Measurements from ENCODE around the gene SERPING1. TPM values are rescaled to one million over a fixed set of nuclear protein-coding genes. Genes with fewer than 3 reads are reported as not detected.
A peak's percentile ranks its signal among the peaks of the same experiment; 100 is the strongest.

The SERPING1 gene
- polyA plus RNA-seq, 1 of the 3 experiments (the other 2 are of a cell fraction), result 4.5 TPM

GRCh38 chr11:57638005-57638781, 40.7 kb downstream of the SERPING1 start (continued):
- TF ChIP-seq MAX (IDR thresholded peaks at IDR 0.05; ENCODE audit: low read depth) (no peak; the same call in 1 of the 2 replicates), MXI1 (IDR thresholded peaks at IDR 0.05; ENCODE audit: low read depth, low read length) (no peak), TEAD4 (IDR thresholded peaks at IDR 0.05; ENCODE audit: borderline replicate concordance, insufficient read depth) (peak; percentile 88), GATA2 (CRISPR knock-in tag; IDR thresholded peaks at IDR 0.05) (no peak), USF1 (IDR thresholded peaks at IDR 0.05; ENCODE audit: borderline replicate concordance, low read depth) (no peak), MEF2A (IDR thresholded peaks at IDR 0.05; ENCODE audit: borderline replicate concordance, low read depth) (no peak), FOSL2 (IDR thresholded peaks at IDR 0.05; ENCODE audit: borderline replicate concordance, low read depth) (no peak), NRF1 (IDR thresholded peaks at IDR 0.05; ENCODE audit: low read depth, low read length) (no peak), TCF12 (IDR thresholded peaks at IDR 0.05) (no peak), CHD2 (IDR thresholded peaks at IDR 0.05; ENCODE audit: low read length, partially characterized antibody) (peak; percentile 51), USF2 (IDR thresholded peaks at IDR 0.05; ENCODE audit: borderline replicate concordance, low read depth, low read length) (no peak)

GRCh38 chr11:57638811-57639320, 41.4 kb downstream of the SERPING1 start:
- Histone ChIP-seq H4K20me1 (ENCODE audit: insufficient read depth) (peaks cover 29% of the 10 kb centered on the region), H3K9me3 (no peaks in the 10 kb centered on the region), H3K9ac (peak overlapping the region; percentile 99), H3K79me2 (ENCODE audit: insufficient read depth) (peaks cover 49% of the 10 kb centered on the region), H3K4me3 (ENCODE audit: low read depth in 2 of 2, low read length in 1 of 2) (peak overlapping the region; percentile 86 to 99), H3K9me2 (no peaks in the 10 kb centered on the region), H3F3A (replicated peaks; ENCODE audit: insufficient read depth) (peaks cover 5% of the 10 kb centered on the region), H3K27ac (ENCODE audit: low read depth in 2 of 2, low read length in 1 of 2) (peak overlapping the region; percentile 77 to 81), H3K36me3 (replicated peaks in 1 of 2; ENCODE audit: control insufficient read depth in 1 of 2, insufficient read depth in 2 of 2, low read length in 1 of 2) (peaks cover 0 to 3% of the 10 kb centered on the region in 2 experiments), H3K4me1 (ENCODE audit: control insufficient read depth in 1 of 2, insufficient read depth in 2 of 2, low read depth in 1 of 2, low read length in 1 of 2) (peaks cover 14 to 18% of the 10 kb centered on the region in 2 experiments; a peak in 3 of 4 replicates), H3K4me2 (peak overlapping the region; percentile 99), H3K27me3 (ENCODE audit: insufficient read depth) (no peaks in the 10 kb centered on the region), H2AFZ (ENCODE audit: low read depth) (peak overlapping the region; percentile 99; the same call in 1 of the 2 replicates)
- TF ChIP-seq EP300 (IDR thresholded peaks at IDR 0.05; ENCODE audit: borderline replicate concordance in 1 of 2, low read depth in 1 of 2, low read length in 1 of 2), result no peak
- TF ChIP-seq, protein P1, sequence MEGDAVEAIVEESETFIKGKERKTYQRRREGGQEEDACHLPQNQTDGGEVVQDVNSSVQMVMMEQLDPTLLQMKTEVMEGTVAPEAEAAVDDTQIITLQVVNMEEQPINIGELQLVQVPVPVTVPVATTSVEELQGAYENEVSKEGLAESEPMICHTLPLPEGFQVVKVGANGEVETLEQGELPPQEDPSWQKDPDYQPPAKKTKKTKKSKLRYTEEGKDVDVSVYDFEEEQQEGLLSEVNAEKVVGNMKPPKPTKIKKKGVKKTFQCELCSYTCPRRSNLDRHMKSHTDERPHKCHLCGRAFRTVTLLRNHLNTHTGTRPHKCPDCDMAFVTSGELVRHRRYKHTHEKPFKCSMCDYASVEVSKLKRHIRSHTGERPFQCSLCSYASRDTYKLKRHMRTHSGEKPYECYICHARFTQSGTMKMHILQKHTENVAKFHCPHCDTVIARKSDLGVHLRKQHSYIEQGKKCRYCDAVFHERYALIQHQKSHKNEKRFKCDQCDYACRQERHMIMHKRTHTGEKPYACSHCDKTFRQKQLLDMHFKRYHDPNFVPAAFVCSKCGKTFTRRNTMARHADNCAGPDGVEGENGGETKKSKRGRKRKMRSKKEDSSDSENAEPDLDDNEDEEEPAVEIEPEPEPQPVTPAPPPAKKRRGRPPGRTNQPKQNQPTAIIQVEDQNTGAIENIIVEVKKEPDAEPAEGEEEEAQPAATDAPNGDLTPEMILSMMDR (IDR thresholded peaks at IDR 0.05), result peak; percentile 18; the same call in 1 of the 2 replicates
- 0 out of 2 replicates have a peak, but pooled peaks have one; percentile 6 for TF ChIP-seq MXI1 (IDR thresholded peaks at IDR 0.05; ENCODE audit: low read depth, low read length)
- peak; percentile 56 for DNase-seq
- ChIA-PET POLR2A (interaction anchor here (3.0 kb wide), 1 partner anchor 71 kb away, joined by 24 read pairs; the partner anchor contains the start of gene UBE2L6), CTCF (interaction anchor here (0.7 to 17.7 kb wide), 9 partner anchors 10 to 181 kb away, joined by 3 to 326 read pairs (median 8); partner anchors contain the start of genes SERPING1, UBE2L6 and YPEL4)
- WGBS (ENCODE audit: low lambda C conversion rate), result 0% methylated on average over 15 of the region's 19 CpGs
